HG02884 (cell line): ENCODE results near the gene ZC3H12C.

ENCODE experiments used
- ATAC-seq: cut with Tn5 transposase; IDR thresholded peaks from one replicate; pipeline ENCODE4 v1.9.1; 2021; ENCODE audit warnings: mild to moderate bottlenecking, moderate library complexity; ENCODE audit not compliant: unreplicated experiment

Gene ZC3H12C

DNA sequence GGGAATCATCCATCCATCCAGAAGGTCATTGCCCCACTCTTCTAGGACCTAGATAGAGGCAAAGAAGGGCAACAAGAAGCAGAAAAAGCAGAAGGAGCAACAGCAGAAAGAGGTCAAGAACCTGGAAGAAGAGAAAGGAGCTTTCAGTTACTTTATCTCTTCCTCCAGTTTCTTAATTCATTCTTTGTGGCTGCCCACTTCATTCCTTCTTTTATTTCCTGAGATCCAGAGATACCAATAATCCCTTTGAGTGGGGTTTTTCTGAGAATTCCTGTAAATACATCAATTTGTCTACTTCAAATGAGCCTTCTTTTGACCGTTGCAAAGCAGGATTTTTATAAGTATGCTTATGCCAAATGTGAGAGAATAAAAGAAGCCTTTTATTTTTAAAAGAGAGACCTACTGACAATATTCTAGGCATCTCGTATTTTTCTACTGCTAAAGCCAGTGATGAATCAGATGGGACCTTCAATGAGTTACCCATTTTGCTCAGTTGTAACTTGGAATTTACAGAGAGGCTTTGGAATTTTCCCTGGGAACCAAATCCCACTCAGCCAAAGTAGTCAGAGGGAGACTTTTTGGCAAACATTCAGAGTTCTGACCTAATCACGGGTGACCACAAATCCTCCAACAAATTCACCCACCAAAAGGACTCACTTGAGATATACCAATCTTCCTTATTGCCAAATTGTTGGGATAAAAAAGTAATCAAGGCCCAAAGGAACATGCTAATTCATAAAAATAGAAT, 54.9 kb downstream of the ZC3H12C start:
- ATAC-seq = no peak

DNA sequence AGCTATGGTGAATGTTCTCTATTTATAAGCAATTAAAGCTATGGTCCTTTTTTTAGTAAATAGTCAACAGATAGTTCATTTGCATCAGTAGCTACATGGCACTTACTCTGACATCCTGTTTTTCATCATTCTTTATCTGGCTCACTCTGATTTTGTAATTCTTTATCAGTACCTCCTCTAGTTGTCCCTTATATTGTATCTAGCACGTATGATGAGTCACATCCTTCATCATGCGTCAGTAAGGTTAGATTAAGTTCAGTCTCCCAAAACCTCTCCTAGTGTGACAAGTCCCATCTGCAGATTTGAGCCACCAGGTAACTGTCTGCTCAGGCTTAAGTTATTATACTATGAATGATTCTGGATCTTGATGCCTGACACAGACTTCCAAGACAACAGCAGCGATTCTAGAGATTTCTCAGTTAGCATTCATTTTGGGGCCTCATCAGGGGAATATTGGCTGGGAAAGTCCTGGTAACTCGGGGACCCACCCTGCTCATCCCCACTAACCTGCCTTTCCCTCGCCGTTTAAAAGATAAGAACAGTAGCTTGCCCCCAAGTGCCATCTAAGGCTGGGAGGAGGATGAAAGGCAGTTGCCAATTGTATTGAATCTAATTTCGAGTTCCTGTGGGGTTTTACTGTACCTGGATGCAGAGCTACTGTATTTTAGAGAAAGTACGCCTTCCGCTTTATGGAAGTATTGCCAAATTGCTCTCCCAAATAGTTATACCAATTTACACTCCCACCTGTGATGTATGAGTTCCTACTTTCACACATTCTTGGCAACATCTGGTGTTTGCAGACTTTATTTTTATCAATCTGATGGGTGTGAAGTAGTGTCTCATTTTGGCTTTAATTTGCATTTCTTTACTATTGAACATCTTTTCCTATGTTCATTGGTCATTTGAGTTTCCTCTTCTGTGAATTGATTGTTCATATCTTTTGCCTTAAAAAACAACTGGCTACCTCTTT, 55.9 kb downstream of the ZC3H12C start:
- no peak for ATAC-seq

DNA sequence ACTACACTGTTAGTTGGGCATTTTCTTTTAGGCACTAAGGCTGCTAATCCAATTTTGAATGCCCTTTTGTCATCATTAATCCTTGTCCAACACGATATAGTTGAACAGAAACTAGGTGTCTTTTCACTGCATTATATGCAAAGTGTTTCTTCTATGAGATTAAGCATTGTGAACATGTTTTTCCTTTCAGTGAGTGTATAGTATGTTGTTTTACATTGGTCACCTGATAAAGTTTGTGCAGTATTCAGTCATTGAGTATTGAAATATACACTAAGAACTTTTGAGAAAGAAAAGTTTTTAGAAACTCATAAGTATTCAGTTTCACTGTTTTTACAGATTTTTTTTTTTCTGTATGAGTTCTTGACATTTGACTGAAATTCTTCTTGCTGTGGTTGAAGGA, 59.0 kb downstream of the ZC3H12C start:
- ATAC-seq = no peak

DNA sequence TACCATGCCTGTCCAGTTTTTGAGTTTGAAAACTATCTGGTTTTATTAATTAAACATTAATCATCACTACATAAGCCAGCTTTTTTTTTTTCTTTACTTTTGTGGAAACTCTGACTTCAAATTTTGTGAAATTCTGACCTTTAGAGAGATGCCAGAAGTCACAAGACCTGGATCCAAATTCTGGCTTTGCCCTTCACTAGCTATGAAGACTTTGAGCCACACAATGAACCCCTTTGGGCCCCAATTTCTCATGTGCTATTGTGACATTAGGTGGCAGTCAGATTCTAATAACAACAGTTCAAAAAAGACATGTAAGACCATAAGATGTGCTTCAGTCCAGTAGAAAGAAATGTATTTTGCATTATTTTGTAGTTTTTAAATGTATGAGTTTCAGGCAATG, 60.3 kb downstream of the ZC3H12C start:
- no peak for ATAC-seq

DNA sequence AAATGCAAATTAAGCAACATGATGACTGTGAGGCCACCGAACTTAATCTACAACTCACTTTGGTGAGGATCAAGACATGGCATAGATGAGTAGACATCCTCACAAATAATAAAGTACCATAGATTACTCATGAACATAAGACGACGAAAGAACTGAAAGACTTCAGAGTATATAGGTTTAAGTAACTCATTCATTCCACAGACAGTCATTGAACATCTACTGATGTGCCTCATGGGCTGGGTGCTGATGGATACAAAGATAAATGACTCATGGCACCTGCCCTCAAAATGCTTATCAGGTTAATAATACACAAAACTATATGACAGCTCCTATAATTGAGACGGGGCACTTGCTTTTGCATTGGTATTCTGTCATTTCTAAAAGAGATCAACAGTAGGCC, 63.3 kb downstream of the ZC3H12C start:
- no peak for ATAC-seq

DNA sequence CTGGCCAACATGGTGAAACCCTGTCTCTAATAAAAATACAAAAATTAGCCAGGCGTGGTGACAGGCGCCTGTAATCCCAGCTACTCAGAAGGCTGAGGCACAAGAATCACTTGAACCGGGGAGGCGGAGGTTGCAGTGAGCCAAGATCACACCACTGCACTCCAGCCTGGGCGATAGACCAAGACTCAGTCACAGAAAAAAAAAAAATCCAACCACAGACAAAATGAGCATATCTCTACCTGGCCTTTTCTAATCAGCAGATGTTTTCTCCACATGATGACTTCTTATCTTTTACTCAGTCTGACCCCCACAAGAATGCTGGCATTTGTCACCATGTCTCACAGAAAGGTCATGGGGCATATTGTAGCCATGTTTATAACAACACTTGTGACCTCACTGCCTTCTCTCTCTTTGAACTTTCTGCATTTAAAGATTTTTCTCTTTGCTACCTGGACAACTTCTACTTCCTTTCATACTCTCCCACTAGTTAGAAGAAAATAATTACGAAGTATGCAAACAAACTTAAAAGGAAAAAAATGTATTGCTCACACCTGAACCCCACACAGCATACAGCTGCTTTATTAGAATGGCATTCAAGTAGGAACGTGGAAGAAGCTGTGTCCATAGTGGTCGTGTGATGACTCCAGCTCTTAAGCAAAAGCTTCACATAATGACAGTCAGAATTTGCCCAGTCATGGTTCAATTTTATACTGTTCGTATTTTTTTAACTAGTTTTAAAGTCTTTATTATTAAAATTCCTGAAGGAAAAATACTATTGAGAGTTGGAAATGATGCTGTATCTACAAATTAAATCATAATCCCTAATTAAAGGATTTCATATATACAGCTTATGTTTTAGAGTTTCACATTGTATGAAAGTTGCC, 65.4 kb downstream of the ZC3H12C start:
- no peak for ATAC-seq

DNA sequence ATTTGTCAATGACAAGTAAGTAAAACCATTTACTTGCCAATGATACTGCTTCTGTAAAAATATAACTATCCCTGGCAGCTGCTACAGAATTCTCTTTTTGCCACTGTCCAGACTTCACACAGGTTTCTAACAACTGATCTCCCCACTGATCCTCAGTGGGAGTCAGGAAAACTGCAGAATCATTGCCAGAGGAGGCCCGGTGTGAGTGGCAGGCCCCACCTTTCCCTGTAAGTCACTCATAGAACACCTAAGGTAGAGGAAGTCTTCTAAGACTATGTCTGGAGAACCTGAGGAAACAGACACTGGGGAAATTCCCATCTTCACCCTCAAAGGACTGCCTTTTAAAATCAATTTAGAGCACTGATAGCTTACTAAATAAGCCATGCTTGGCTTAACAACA, 66.3 kb downstream of the ZC3H12C start:
- ATAC-seq = no peak

DNA sequence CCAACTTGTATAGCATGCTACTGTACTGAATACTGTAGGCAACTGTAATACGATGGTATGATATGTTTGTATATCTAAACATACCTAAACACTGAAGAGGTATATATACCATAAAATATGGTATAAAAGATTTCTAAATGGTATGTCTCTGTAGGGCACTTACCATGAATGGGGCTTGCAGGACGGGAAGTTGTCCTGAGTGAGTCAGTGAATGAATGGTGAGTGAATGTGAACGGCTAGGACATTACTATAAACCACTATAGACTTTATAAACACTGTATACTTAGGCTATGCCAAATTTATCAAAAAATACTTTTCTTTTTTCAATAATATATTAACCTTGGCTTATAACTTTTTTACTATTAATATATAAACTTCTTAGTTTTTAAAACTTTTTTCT, 66.8 kb downstream of the ZC3H12C start:
- no peak for ATAC-seq

DNA sequence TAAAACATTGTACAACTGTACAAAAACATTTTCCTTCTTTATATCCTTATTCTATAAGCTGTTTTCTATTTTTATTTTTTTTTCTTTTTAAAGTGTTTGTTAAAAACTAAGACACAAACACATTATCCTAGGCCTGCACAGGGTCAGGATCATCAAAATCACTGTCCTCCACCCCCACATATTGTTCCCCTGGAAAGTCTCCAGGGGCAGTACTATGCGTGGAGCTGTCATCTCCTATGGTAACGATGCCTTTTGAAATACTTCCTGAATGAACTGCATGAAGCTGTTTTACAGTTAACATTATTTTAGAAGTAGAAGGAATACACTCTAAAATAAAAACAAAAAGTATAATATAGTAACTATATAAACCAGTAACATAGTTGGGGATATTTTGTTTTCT, 67.2 kb downstream of the ZC3H12C start:
- no peak for ATAC-seq

DNA sequence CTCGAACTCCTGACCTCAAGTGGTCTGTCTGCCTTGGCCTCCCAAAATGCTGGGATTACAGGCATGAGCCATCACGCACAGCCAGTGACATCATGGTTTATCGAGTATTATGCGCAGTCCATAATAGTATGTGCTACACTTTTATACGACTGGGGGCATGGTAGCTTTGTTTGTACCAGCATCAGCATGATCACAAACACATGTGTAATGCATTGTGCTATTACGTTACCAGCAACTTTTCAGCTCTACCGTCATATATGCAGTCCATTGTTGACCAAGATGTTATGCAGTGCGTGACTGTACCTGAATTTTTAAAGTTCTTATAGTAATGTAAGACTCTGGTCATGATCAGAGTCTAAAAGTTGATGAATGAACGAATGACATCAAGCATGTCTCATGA, 67.9 kb downstream of the ZC3H12C start:
- no peak for ATAC-seq

DNA sequence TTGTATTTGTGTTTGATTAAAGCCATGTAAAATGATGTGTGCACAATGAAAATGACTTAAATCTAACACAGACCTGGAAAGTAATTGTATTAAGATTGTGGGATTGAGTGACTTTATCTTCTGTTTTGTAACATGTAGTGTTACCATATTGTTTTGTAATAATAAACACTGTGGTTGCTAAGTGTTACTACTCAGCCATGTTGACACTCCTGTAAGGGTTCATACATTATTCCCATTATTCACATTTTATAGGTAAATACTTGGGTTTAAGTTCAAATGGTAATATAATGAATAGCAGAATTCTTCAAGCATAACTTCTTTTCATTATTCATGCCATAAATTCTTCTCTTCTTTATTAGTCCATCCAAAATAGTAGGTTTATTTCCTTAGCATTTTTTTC, 69.0 kb downstream of the ZC3H12C start:
- no peak for ATAC-seq

DNA sequence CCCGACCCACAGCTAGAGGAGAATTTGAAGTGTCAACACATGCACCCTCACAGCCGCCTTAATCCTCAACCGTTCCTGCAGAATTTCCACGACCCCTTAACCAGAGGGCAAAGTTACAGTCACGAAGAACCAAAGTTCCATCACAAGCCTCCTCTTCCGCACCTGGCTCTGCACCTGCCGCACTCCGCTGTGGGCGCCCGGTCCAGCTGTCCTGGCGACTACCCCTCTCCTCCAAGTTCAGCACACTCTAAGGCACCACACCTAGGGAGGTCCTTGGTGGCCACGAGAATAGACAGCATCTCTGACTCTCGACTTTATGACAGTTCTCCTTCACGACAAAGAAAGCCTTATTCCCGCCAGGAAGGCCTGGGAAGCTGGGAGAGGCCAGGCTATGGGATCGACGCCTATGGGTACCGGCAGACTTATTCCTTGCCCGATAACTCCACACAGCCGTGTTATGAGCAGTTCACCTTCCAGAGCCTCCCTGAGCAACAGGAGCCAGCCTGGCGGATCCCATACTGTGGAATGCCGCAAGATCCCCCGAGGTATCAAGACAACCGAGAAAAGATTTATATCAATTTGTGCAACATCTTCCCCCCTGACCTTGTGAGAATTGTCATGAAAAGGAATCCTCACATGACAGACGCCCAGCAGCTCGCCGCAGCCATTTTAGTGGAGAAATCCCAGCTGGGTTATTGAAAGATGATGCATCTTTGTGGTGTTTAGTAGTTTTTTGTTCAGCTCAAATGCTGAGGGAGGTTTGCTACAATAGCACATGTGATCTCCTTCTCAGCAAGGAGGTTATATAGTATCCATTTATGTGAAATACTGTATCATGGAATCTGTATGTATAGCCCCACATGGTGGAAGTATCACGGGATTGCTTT, 72.1 kb downstream of the ZC3H12C start:
- no peak for ATAC-seq

DNA sequence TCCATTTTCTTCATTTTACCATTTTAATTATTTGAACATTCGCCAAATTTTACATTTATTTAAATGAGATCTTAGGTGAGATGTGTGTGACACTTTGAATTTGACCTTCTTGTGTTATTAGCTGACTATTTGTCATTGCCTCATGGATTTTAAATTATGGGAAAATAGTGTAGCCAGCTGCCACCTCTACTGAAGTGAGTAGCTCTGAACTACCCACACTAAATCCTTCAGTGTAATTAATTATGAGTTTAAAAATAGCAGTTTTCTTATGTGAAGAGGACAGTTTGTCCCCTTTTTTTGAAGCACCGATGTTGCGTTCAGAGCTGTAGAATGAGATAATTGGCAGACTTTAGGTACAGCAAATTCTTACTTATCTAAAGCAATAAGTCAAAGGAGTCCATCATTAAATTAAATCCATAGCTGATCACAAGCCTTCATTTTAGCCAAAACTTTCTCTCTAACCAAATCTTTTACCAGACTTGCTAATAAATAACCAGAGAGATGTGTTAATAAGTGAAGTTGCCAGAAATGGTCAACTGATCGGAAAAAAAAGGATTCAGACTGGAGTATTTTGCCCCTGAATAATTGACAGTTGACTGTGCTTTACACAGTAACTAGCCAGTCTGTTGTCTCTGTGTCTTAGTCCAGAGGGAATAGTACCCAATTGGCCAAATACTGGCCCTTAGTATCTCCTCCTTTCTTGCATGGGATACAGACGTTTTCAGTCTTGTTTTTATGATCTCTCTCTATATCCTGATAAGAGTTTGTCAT, 75.0 kb downstream of the ZC3H12C start:
- no peak for ATAC-seq

DNA sequence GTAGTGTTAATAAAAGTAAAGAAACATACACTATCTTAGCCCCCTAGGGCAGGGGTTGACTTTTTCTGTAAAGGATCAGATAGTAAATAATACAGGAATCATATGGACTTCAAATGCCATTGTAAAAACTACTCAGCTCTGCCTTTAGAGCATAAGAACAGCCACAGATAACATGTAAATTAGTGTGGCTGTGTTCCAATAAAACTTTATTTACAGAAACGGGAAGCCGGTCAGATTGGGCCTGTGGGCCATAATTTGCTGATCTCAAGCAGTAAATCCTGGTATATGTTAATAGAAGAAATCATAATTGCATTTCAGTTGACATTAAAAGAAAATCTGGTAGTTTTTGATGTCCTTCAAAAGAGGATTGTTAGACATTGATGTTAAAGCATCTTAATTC, 76.5 kb downstream of the ZC3H12C start:
- ATAC-seq = no peak

DNA sequence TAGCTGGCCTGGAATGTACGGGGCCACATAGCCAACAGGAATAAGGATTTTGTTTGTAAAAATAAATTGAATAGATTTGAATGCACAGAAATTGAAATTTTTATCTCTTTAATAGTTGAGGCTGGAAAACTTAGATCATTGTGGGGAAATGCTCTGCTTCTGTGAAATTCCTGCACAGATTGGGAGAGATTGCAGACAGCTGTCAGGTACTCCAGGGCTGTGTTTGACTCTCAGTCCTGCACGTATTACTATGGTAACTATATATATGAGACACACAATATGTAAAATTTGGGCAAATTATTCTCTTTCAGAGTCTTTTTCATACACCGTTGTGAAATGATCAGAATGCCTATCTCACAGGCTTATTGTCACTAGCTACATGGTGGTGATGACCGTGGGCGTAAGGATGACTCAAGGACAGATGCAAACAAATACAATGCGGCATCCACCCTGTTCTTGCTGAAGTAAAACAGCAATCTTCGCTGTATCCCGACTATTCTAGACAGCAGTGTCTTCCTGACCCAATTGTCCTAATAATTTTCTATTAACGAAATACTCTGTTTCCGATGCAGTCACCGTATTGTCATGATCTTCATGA, 79.4 kb downstream of the ZC3H12C start:
- no peak for ATAC-seq

DNA sequence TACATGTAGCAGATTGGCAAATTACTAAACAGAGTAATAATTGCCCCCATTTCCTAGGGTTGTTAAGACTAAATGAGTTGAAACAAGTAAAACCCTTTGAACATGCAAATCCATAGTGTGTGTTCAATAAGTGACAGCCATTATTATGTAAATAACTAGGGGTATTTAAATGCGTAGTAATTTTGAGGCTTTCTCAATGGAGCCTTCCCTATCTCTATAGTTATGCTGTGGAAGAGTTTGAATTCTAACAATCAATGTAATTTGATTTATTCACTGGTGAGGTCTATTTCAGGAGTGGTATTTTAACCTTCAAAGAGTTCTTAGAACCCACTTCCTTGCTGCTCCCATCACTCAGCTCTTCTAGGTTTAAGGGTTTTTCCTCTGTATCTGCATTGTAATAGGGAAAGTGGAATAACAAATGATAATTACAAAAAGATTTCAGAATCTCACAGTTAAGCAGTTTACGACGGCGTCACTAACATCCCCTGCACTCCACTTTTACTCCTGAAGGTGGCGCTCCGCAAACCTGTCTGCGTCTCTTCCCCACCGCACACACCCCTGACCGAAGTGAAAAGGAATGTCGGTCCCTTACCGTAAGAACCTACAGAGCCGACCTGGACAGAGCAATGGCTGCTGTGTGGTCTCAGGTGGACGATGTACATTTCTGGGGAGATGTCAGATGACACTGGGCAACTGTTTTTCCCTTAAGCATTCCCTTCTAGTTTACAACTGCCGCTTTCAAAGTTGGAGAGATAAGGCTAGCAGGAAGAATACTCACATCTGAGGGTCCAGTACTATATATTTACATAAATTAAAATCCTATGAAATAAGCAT, 80.8 kb downstream of the ZC3H12C start:
- peak; percentile 66 for ATAC-seq

DNA sequence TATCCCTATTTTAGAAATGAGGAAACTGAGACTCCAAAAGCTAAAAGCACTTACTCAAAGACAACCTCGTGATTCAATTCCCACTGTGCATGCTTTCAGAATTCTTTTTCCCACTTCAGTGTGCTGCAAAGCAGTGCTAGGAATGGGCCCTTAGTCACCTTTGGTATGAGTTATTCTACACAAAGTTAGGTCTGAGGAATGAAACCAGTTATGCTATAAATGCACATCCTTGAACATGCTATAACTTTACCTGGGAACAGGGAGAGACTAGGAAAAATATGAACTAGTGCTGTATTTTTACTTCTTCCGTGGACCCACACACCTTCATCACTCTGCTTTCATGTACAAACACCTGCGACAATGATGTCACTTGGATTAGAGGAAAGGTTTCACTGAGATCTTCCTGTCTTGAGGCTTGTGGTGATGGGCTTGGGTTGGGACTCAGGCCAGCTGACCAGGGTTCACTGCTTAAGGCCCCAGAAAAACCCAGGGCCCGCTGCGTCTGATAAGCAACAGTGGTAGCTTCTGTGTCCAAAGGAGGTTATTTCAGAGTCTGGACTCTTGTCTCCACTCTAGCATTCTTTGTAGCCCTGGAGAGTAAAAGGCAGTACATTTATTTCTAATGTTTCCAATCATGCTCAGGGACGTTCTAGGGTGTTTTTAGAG, 81.6 kb downstream of the ZC3H12C start:
- no peak for ATAC-seq
